WTC11 (cell line): ENCODE results near the gene LGI4.

Experiments used
- ATF2 ChIP-seq: sonication (generic); formaldehyde crosslinking; IDR thresholded peaks from 2 replicates; pipeline ENCODE4 v1.8.1; 2022; ENCODE audit warnings: low read depth, missing genetic modification reagents, borderline replicate concordance
- CBFB ChIP-seq: sonication (generic); formaldehyde crosslinking; IDR thresholded peaks from 2 replicates; pipeline ENCODE4 v1.8.1; 2022; ENCODE audit warnings: mild to moderate bottlenecking, low read depth, missing genetic modification reagents
- CTCF ChIP-seq: fragments of 200-600 bp; IDR thresholded peaks from 2 replicates; pipeline ENCODE4 v1.8.0; 2022; ENCODE audit warnings: antibody characterized with exemption
- ETV6 ChIP-seq: sonication (generic); formaldehyde crosslinking; IDR thresholded peaks from 2 replicates; pipeline ENCODE4 v1.8.1; 2022; ENCODE audit warnings: mild to moderate bottlenecking, missing genetic modification reagents
- SMAD4 ChIP-seq: sonication (generic); formaldehyde crosslinking; IDR thresholded peaks from 2 replicates; pipeline ENCODE4 v1.8.0; 2022; ENCODE audit warnings: mild to moderate bottlenecking, missing genetic modification reagents
- STAT6 ChIP-seq: sonication (generic); formaldehyde crosslinking; conservative IDR thresholded peaks from 2 replicates; pipeline ENCODE4 v1.8.1; 2023; ENCODE audit warnings: mild to moderate bottlenecking, low read depth, missing genetic modification reagents, moderate library complexity
- TEAD4 ChIP-seq: sonication (generic); formaldehyde crosslinking; IDR thresholded peaks from 2 replicates; pipeline ENCODE4 v1.8.0; 2022; ENCODE audit warnings: mild to moderate bottlenecking, missing genetic modification reagents
- ZNF121 ChIP-seq: sonication (generic); formaldehyde crosslinking; IDR thresholded peaks from 2 replicates; pipeline ENCODE4 v1.8.0; 2023; ENCODE audit warnings: missing genetic modification reagents
- ZNF425 ChIP-seq: fragments of 250-450 bp; sonication (Bioruptor Pico); conservative IDR thresholded peaks from 2 replicates; pipeline ENCODE4 v1.9.0; 2021; ENCODE audit warnings: mild to moderate bottlenecking
- TF ChIP-seq, protein P1 (sequence below): sonication (generic); formaldehyde crosslinking; IDR thresholded peaks from 2 replicates; pipeline ENCODE4 v1.8.1; 2023; ENCODE audit warnings: mild to moderate bottlenecking, missing genetic modification reagents
- TF ChIP-seq, protein P2 (sequence below): sonication (generic); formaldehyde crosslinking; IDR thresholded peaks from 2 replicates; pipeline ENCODE4 v1.8.1; 2023; ENCODE audit warnings: mild to moderate bottlenecking, missing genetic modification reagents, moderate library complexity
- TF ChIP-seq, protein P3 (sequence below): sonication (generic); formaldehyde crosslinking; IDR thresholded peaks from 2 replicates; pipeline ENCODE4 v1.8.1; 2022; ENCODE audit warnings: missing genetic modification reagents, borderline replicate concordance
- TF ChIP-seq, protein P4 (sequence below): sonication (generic); formaldehyde crosslinking; IDR thresholded peaks from 2 replicates; pipeline ENCODE4 v1.8.1; 2022; ENCODE audit warnings: mild to moderate bottlenecking, missing genetic modification reagents, moderate library complexity, borderline replicate concordance
- TF ChIP-seq, protein P5 (sequence below): fragments of 250-450 bp; sonication (Bioruptor Pico); IDR thresholded peaks from 2 replicates; pipeline ENCODE4 v2.1.2; 2022; ENCODE audit warnings: mild to moderate bottlenecking, moderate library complexity

DNA sequence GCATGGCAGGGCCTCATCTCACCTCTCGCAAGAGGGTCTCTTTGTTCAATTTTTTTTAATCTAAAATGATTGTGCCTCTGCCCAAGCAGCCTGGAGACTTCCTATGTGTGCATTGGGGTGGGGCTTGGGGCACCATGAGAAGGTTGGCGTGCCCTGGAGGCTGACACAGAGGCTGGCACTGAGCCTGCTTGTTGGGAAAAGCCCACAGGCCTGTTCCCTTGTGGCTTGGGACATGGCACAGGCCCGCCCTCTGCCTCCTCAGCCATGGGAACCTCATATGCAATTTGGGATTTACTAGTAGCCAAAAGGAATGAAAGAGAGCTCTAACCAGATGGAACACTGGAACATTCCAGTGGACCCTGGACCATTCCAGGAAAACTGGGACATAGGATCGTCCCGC is 11.3 kb downstream of the LGI4 start:
- TF ChIP-seq, protein P1, sequence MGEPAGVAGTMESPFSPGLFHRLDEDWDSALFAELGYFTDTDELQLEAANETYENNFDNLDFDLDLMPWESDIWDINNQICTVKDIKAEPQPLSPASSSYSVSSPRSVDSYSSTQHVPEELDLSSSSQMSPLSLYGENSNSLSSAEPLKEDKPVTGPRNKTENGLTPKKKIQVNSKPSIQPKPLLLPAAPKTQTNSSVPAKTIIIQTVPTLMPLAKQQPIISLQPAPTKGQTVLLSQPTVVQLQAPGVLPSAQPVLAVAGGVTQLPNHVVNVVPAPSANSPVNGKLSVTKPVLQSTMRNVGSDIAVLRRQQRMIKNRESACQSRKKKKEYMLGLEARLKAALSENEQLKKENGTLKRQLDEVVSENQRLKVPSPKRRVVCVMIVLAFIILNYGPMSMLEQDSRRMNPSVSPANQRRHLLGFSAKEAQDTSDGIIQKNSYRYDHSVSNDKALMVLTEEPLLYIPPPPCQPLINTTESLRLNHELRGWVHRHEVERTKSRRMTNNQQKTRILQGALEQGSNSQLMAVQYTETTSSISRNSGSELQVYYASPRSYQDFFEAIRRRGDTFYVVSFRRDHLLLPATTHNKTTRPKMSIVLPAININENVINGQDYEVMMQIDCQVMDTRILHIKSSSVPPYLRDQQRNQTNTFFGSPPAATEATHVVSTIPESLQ (CRISPR knock-in tag): no peak
- TF ChIP-seq CTCF (no peak), ZNF425 (CRISPR knock-in tag) (no peak), ZNF121 (CRISPR knock-in tag) (no peak), TEAD4 (no peak), CBFB (CRISPR knock-in tag) (no peak), ETV6 (CRISPR knock-in tag) (no peak), ATF2 (CRISPR knock-in tag) (no peak), SMAD4 (no peak), STAT6 (no peak)
- TF ChIP-seq, protein P2, sequence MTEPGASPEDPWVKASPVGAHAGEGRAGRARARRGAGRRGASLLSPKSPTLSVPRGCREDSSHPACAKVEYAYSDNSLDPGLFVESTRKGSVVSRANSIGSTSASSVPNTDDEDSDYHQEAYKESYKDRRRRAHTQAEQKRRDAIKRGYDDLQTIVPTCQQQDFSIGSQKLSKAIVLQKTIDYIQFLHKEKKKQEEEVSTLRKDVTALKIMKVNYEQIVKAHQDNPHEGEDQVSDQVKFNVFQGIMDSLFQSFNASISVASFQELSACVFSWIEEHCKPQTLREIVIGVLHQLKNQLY (CRISPR knock-in tag): no peak
- TF ChIP-seq, protein P3, sequence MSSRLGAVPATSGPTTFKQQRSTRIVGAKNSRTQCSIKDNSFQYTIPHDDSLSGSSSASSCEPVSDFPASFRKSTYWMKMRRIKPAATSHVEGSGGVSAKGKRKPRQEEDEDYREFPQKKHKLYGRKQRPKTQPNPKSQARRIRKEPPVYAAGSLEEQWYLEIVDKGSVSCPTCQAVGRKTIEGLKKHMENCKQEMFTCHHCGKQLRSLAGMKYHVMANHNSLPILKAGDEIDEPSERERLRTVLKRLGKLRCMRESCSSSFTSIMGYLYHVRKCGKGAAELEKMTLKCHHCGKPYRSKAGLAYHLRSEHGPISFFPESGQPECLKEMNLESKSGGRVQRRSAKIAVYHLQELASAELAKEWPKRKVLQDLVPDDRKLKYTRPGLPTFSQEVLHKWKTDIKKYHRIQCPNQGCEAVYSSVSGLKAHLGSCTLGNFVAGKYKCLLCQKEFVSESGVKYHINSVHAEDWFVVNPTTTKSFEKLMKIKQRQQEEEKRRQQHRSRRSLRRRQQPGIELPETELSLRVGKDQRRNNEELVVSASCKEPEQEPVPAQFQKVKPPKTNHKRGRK: no peak
- TF ChIP-seq, protein P4, sequence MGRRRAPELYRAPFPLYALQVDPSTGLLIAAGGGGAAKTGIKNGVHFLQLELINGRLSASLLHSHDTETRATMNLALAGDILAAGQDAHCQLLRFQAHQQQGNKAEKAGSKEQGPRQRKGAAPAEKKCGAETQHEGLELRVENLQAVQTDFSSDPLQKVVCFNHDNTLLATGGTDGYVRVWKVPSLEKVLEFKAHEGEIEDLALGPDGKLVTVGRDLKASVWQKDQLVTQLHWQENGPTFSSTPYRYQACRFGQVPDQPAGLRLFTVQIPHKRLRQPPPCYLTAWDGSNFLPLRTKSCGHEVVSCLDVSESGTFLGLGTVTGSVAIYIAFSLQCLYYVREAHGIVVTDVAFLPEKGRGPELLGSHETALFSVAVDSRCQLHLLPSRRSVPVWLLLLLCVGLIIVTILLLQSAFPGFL: no peak
- TF ChIP-seq, protein P5, sequence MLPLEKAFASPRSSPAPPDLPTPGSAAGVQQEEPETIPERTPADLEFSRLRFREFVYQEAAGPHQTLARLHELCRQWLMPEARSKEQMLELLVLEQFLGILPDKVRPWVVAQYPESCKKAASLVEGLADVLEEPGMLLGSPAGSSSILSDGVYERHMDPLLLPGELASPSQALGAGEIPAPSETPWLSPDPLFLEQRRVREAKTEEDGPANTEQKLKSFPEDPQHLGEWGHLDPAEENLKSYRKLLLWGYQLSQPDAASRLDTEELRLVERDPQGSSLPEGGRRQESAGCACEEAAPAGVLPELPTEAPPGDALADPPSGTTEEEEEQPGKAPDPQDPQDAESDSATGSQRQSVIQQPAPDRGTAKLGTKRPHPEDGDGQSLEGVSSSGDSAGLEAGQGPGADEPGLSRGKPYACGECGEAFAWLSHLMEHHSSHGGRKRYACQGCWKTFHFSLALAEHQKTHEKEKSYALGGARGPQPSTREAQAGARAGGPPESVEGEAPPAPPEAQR (CRISPR knock-in tag): no peak
